Hepatocyte (in vitro differentiated cells): ENCODE data around the gene GNPAT. TPM values are rescaled to one million over a fixed set of nuclear protein-coding genes. Genes with fewer than 3 reads are reported as not detected.

Experiments
- DNase-seq: peaks from one replicate; pipeline ENCODE4 v3.0.0-alpha.2; 2016; ENCODE audit warnings: low spot score
- H2AFZ ChIP-seq: fragments of 200-600 bp; sonication (generic); 2 replicates; pipeline ENCODE4 v1.6.0; 2016; ENCODE audit warnings: antibody characterized with exemption, mild to moderate bottlenecking
- H3K27ac ChIP-seq: fragments of 200-600 bp; sonication (generic); 2 replicates; pipeline ENCODE4 v1.5.1; 2016; ENCODE audit warnings: mild to moderate bottlenecking
- H3K27me3 ChIP-seq: fragments of 200-600 bp; sonication (generic); 2 replicates; pipeline ENCODE4 v1.6.1; 2016
- H3K36me3 ChIP-seq: fragments of 200-600 bp; sonication (generic); replicated peaks from 2 replicates; pipeline ENCODE4 v1.5.1; 2016; ENCODE audit warnings: low read depth; ENCODE audit not compliant: insufficient read depth
- H3K4me1 ChIP-seq: fragments of 200-600 bp; sonication (generic); 2 replicates; pipeline ENCODE4 v1.5.1; 2016; ENCODE audit warnings: mild to moderate bottlenecking, moderate library complexity; ENCODE audit not compliant: insufficient read depth
- H3K4me2 ChIP-seq: fragments of 200-600 bp; sonication (generic); 2 replicates; pipeline ENCODE4 v1.6.0; 2016
- H3K4me3 ChIP-seq: fragments of 200-600 bp; sonication (generic); 2 replicates; pipeline ENCODE4 v1.5.1; 2016; ENCODE audit warnings: mild to moderate bottlenecking
- H3K79me2 ChIP-seq: fragments of 200-600 bp; sonication (generic); 2 replicates; pipeline ENCODE4 v1.6.0; 2017; ENCODE audit warnings: mild to moderate bottlenecking
- H3K9me2 ChIP-seq: fragments of 200-600 bp; sonication (generic); replicated peaks from 2 replicates; pipeline ENCODE4 v1.6.0; 2017; ENCODE audit warnings: mild to moderate bottlenecking; ENCODE audit not compliant: insufficient read depth
- H3K9me3 ChIP-seq: fragments of 200-600 bp; sonication (generic); 2 replicates; pipeline ENCODE4 v1.5.1; 2016; ENCODE audit warnings: low read depth, mild to moderate bottlenecking
- H4K20me1 ChIP-seq: fragments of 200-600 bp; sonication (generic); 2 replicates; pipeline ENCODE4 v1.6.0; 2016; ENCODE audit warnings: mild to moderate bottlenecking; ENCODE audit not compliant: insufficient read depth, poor library complexity, severe bottlenecking
- CTCF ChIP-seq: fragments of 200-600 bp; sonication (generic); IDR thresholded peaks from 2 replicates; pipeline ENCODE4 v1.5.1; 2016; ENCODE audit warnings: antibody characterized with exemption, mild to moderate bottlenecking; ENCODE audit not compliant: poor library complexity
- EZH2 ChIP-seq: fragments of 200-600 bp; sonication (generic); IDR thresholded peaks from 2 replicates; pipeline ENCODE4 v1.6.1; 2016; ENCODE audit warnings: antibody characterized with exemption, mild to moderate bottlenecking, borderline replicate concordance
- EZH2phosphoT487 ChIP-seq: fragments of 200-600 bp; sonication (generic); IDR thresholded peaks from one replicate; pipeline ENCODE4 v1.6.1; 2018; ENCODE audit warnings: antibody characterized with exemption, mild to moderate bottlenecking, low read depth, moderate library complexity; ENCODE audit not compliant: unreplicated experiment, severe bottlenecking
- WGBS: methylation state at CpG from one replicate; pipeline ENCODE4 v1.1.6; 2016; ENCODE audit warnings: low lambda C conversion rate; ENCODE audit errors: missing lambda C conversion rate; 5-methylcytosine and 5-hydroxymethylcytosine counted together
- polyA plus RNA-seq: library from polyadenylated mRNA; unstranded; fragments of >200 nt; fragmentation: Nextera tagmentation; extraction: Ambion mirVana; gene quantifications from 2 replicates; pipeline ENCODE4 v1.2.1, GENCODE V29; 2016
- total RNA-seq: library from RNA; depleted of rRNA; stranded (reverse); fragments of >200 nt; gene quantifications from 2 replicates; pipeline ENCODE4 v1.2.3, GENCODE V29; 2014

GNPAT gene
- total and polyA plus RNA-seq, 2 experiments from 2014 or later = 40.8 to 63.9 TPM

- Histone ChIP-seq H4K20me1 (no peaks in the 10 kb centered on the region), H3K4me1 (peaks cover 41% of the 10 kb centered on the region), H3K79me2 (peaks cover 53% of the 10 kb centered on the region), H3K9me2 (no peaks in the 10 kb centered on the region), H3K4me2 (no peak overlapping the region), H3K36me3 (no peaks in the 10 kb centered on the region), H2AFZ (no peak overlapping the region), H3K4me3 (no peak overlapping the region), H3K9me3 (no peaks in the 10 kb centered on the region), H3K27me3 (no peaks in the 10 kb centered on the region), H3K27ac (peak overlapping the region; percentile 96)
- TF ChIP-seq EZH2 (no peak), EZH2phosphoT487 (no peak), CTCF (no peak)
- DNase-seq = no peak
- 76% methylated on average over 4 of the region's 4 CpGs for WGBS
Observed at GRCh38 chr1:231236208-231236591, 4.8 kb upstream of the GNPAT start.

GRCh38 chr1:231236938-231237337 lies 4.1 kb upstream of the GNPAT start:
- Histone ChIP-seq H3K9me3 (no peaks in the 10 kb centered on the region), H4K20me1 (no peaks in the 10 kb centered on the region), H3K4me1 (peaks cover 36% of the 10 kb centered on the region), H3K27ac (peak overlapping the region; percentile 96), H3K4me3 (no peak overlapping the region), H3K27me3 (no peaks in the 10 kb centered on the region), H2AFZ (no peak overlapping the region), H3K9me2 (no peaks in the 10 kb centered on the region), H3K36me3 (no peaks in the 10 kb centered on the region), H3K4me2 (no peak overlapping the region), H3K79me2 (peaks cover 52% of the 10 kb centered on the region)
- 94% methylated on average over 9 of the region's 9 CpGs for WGBS
- no peak for TF ChIP-seq EZH2
- no peak for TF ChIP-seq EZH2phosphoT487
- TF ChIP-seq CTCF = no peak
- no peak for DNase-seq

- peak overlapping the region; percentile 8 for H3K27ac ChIP-seq
- no peaks in the 10 kb centered on the region for H3K9me3 ChIP-seq
- TF ChIP-seq EZH2phosphoT487 (no peak), CTCF (no peak), EZH2 (no peak)
- no peak overlapping the region for H3K4me2 ChIP-seq
- no peak for DNase-seq
- H2AFZ ChIP-seq = no peak overlapping the region
- H3K27me3 ChIP-seq = no peaks in the 10 kb centered on the region
- H3K4me3 ChIP-seq = no peak overlapping the region
- H4K20me1 ChIP-seq = no peaks in the 10 kb centered on the region
- peaks cover 46% of the 10 kb centered on the region for H3K4me1 ChIP-seq
- peaks cover 60% of the 10 kb centered on the region for H3K79me2 ChIP-seq
- H3K36me3 ChIP-seq = no peaks in the 10 kb centered on the region
- WGBS = 96% methylated on average over 1 of the region's 1 CpG
- no peaks in the 10 kb centered on the region for H3K9me2 ChIP-seq
Observed at GRCh38 chr1:231238298-231238697, 2.7 kb upstream of the GNPAT start.

GRCh38 chr1:231240531-231240882 lies 505 bp upstream of the GNPAT start:
- Histone ChIP-seq H3K27me3 (no peaks in the 10 kb centered on the region), H2AFZ (peak overlapping the region; percentile 99), H3K9me2 (no peaks in the 10 kb centered on the region), H3K36me3 (no peaks in the 10 kb centered on the region), H3K4me1 (peaks cover 34% of the 10 kb centered on the region), H3K27ac (peak overlapping the region; percentile 86), H3K4me3 (peak overlapping the region; percentile 99), H3K79me2 (peaks cover 82% of the 10 kb centered on the region), H4K20me1 (no peaks in the 10 kb centered on the region), H3K9me3 (no peaks in the 10 kb centered on the region), H3K4me2 (peak overlapping the region; percentile 89)
- TF ChIP-seq CTCF (no peak), EZH2 (no peak), EZH2phosphoT487 (no peak)
- 7% methylated on average over 13 of the region's 13 CpGs for WGBS
- peak; percentile 28 for DNase-seq
